ENCODE measurements around the gene IL1B.

IL1B gene

DNA sequence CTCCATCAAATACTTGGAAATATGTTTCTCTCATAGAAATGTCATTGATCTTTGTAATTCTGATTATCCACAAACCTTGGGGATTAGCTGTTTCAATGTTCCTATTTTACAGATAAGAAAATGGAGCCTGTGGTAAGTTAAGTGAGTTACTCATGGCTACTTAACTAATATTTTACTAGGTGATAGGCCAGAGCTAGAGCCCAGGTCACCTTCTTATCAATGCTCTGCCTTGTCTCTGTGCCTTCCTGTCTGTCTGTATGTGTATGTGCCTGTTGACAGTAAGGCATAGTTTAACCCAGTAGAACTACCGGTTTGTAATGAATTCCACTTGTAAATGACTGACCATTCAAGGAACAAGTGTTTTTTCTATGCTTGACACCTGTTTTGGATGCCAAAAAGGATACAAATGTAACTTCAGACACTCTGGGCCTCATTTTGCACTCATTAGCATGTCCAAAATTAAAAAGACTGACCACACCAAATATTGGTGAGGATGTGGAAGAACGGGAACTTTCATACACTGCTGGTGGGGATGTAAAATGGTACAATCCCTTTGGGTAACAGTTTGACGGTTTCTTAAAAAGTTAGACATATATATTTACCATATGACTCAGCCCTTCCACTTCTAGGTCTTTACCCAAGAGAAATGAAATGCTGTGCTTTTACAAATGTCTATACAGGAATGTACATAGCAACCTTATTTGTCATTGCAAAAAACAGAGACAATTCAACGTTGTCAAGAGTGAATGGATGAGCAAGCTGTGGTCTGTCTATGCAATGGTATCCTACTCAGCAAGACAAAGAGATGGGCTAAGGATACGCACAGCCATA is 32.7 kb downstream of the IL1B start:
- Histone ChIP-seq H2AFZ (ENCODE audit: low read length) (no peak overlapping the region), H3F3A (ENCODE audit: insufficient read depth, low read length) (no peaks in the 10 kb centered on the region), H3K9ac (ENCODE audit: low read length) (no peak overlapping the region), H3K27me3 (ENCODE audit: insufficient read depth, low read length) (no peaks in the 10 kb centered on the region), H3K79me2 (ENCODE audit: insufficient read depth, low read length) (no peaks in the 10 kb centered on the region), H3K4me2 (ENCODE audit: low read length) (no peak overlapping the region), H3K9me3 (ENCODE audit: low read length) (peaks cover 3% of the 10 kb centered on the region; the same call in 1 of the 2 replicates), H4K20me1 (ENCODE audit: insufficient read depth, low read length) (no peaks in the 10 kb centered on the region), H3K9me2 (ENCODE audit: low read depth, low read length) (no peaks in the 10 kb centered on the region), H3K36me3 (ENCODE audit: insufficient read depth, low read length) (no peaks in the 10 kb centered on the region), H3K27ac (ENCODE audit: low read depth, low read length, poor library complexity, severe bottlenecking) (no peak overlapping the region), H3K4me3 (ENCODE audit: low read depth, low read length, poor library complexity, severe bottlenecking) (no peak overlapping the region), H3K4me1 (ENCODE audit: insufficient read depth, low read length, severe bottlenecking) (no peaks in the 10 kb centered on the region)
- TF ChIP-seq, protein P1, sequence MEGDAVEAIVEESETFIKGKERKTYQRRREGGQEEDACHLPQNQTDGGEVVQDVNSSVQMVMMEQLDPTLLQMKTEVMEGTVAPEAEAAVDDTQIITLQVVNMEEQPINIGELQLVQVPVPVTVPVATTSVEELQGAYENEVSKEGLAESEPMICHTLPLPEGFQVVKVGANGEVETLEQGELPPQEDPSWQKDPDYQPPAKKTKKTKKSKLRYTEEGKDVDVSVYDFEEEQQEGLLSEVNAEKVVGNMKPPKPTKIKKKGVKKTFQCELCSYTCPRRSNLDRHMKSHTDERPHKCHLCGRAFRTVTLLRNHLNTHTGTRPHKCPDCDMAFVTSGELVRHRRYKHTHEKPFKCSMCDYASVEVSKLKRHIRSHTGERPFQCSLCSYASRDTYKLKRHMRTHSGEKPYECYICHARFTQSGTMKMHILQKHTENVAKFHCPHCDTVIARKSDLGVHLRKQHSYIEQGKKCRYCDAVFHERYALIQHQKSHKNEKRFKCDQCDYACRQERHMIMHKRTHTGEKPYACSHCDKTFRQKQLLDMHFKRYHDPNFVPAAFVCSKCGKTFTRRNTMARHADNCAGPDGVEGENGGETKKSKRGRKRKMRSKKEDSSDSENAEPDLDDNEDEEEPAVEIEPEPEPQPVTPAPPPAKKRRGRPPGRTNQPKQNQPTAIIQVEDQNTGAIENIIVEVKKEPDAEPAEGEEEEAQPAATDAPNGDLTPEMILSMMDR (IDR thresholded peaks at IDR 0.05; ENCODE audit: low read length): no peak
- TF ChIP-seq EZH2 (IDR thresholded peaks at IDR 0.05; ENCODE audit: borderline replicate concordance, low read length): no peak

DNA sequence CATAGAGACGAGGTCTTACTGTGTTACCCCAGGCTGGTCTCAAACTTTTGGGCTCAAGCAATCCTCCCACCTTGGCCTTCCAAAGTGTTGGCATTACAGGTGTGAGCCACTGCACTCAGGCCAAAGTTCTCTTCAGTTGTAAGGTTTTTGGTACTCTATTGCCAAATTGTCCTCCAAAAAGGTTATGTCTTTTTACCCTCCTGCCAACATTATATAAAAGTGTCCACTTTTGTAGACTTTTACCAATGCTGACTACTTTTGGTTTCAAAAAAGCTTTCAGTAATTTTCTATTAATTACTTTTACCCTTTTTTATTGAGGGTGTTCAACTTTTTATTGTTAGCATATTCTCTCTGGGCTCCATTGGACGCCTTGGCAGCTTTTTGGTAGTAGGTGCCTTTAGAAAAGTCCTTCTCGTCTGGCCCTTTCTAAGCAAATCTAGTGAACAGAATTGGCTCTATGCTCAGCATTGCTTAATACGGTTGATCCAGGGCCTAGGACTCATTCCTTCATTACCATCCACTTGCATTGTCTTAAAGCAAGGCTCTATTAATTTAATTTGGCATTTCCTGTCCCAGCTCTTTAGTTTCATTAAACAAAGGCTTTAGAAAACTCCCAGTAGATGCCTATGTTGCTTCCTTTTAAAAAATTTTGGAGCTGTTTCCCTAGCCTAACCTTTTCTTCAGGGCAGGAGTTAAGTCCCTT is 35.5 kb downstream of the IL1B start:
- Histone ChIP-seq H3K79me2 (ENCODE audit: insufficient read depth, low read length) (no peaks in the 10 kb centered on the region), H3K9ac (ENCODE audit: low read length) (no peak overlapping the region), H3K9me3 (ENCODE audit: low read length) (no peaks in the 10 kb centered on the region), H2AFZ (ENCODE audit: low read length) (no peak overlapping the region), H4K20me1 (ENCODE audit: insufficient read depth, low read length) (no peaks in the 10 kb centered on the region), H3K4me1 (ENCODE audit: insufficient read depth, low read length, severe bottlenecking) (no peaks in the 10 kb centered on the region), H3K27me3 (ENCODE audit: insufficient read depth, low read length) (no peaks in the 10 kb centered on the region), H3K4me3 (ENCODE audit: low read depth, low read length, poor library complexity, severe bottlenecking) (no peak overlapping the region), H3K27ac (ENCODE audit: low read depth, low read length, poor library complexity, severe bottlenecking) (no peak overlapping the region), H3K36me3 (ENCODE audit: insufficient read depth, low read length) (no peaks in the 10 kb centered on the region), H3K9me2 (ENCODE audit: low read depth, low read length) (no peaks in the 10 kb centered on the region), H3F3A (ENCODE audit: insufficient read depth, low read length) (no peaks in the 10 kb centered on the region), H3K4me2 (ENCODE audit: low read length) (no peak overlapping the region)
- TF ChIP-seq EZH2 (IDR thresholded peaks at IDR 0.05; ENCODE audit: borderline replicate concordance, low read length): no peak
- TF ChIP-seq, protein P1 (IDR thresholded peaks at IDR 0.05; ENCODE audit: low read length): no peak

DNA sequence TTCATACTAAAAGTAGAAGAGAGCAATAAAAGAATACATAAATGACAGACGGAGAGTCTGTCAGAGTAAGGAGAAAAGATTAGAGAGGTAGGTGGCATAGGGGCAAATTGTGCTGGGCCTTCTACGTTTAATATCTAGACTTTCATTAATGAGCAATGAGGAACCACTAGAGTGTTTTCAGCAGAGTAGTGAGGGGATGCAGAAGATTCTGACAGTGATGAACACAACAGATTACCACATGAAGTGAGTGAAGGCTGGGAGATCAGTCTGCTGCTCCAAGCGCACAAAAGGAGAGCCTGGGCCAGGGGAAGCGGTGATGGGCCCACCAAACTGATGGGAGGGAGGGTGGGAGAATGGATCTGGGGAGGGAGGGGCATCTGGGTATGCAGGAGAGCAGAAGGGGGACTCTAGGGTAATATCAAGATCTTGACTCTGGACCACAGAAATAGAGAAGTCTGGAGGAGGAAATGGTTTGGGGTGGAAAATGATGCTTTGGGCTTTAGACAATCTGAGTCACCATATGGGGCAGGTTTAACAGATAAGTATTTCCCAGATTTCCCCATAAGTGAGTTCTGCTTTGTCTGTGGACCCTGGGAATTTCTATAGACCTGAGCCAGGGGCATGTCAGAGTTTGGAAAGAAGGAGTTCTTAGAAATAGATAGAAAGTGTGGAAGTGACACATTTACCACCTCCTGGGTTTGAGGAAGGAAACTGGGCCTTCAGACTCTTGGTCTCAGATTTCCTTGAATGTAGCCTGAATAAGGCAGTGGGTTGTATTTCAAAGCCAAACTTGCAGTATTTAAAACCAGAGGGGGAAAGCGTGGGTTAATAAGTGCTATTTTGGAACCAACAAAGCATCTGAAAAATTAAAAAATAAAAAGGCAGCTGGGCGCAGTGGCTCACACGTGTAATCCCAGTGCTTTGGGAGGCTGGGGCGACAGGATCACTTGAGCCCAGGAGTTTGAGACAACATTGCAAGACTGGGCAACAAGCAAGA is 37.3 kb downstream of the IL1B start:
- H4K20me1 ChIP-seq (ENCODE audit: insufficient read depth, low read length): no peaks in the 10 kb centered on the region
- no peak overlapping the region for H2AFZ ChIP-seq (ENCODE audit: low read length)
- peaks cover 2% of the 10 kb centered on the region for H3K4me1 ChIP-seq (ENCODE audit: insufficient read depth, low read length, severe bottlenecking)
- no peak overlapping the region for H3K4me2 ChIP-seq (ENCODE audit: low read length)
- H3K9ac ChIP-seq (ENCODE audit: low read length): no peak overlapping the region
- no peaks in the 10 kb centered on the region for H3K9me2 ChIP-seq (ENCODE audit: low read depth, low read length)
- no peaks in the 10 kb centered on the region for H3K79me2 ChIP-seq (ENCODE audit: insufficient read depth, low read length)
- H3K9me3 ChIP-seq (ENCODE audit: low read length): no peaks in the 10 kb centered on the region
- no peaks in the 10 kb centered on the region for H3K27me3 ChIP-seq (ENCODE audit: insufficient read depth, low read length)
- H3K27ac ChIP-seq (ENCODE audit: low read depth, low read length, poor library complexity, severe bottlenecking): no peak overlapping the region
- TF ChIP-seq, protein P1 (IDR thresholded peaks at IDR 0.05; ENCODE audit: low read length): no peak
- TF ChIP-seq EZH2 (IDR thresholded peaks at IDR 0.05; ENCODE audit: borderline replicate concordance, low read length): no peak
- H3K4me3 ChIP-seq (ENCODE audit: low read depth, low read length, poor library complexity, severe bottlenecking): no peak overlapping the region
- H3K36me3 ChIP-seq (ENCODE audit: insufficient read depth, low read length): no peaks in the 10 kb centered on the region
- no peaks in the 10 kb centered on the region for H3F3A ChIP-seq (ENCODE audit: insufficient read depth, low read length)

All from OCI-LY1 (cell line).